K562 (cell line): ENCODE data around the gene RGL4.

Experiments
- ARID4B ChIP-seq: sonication (generic); formaldehyde crosslinking; IDR thresholded peaks from 2 replicates; pipeline ENCODE4 v1.8.0; 2022; ENCODE audit warnings: mild to moderate bottlenecking, missing genetic modification reagents
- DIDO1 ChIP-seq: fragments of 450-650 bp; IDR thresholded peaks from 2 replicates; pipeline ENCODE4 v1.6.1; 2016; ENCODE audit warnings: low read depth, missing biosample characterization, missing genetic modification characterization
- EZH2 ChIP-seq: IDR thresholded peaks from 2 replicates; pipeline ENCODE4 v1.6.1; 2012; ENCODE audit warnings: low read depth, mild to moderate bottlenecking, inconsistent platforms, low read length, borderline replicate concordance
- GTF2F1 ChIP-seq: IDR thresholded peaks from 2 replicates; pipeline ENCODE4 v1.6.1; 2011; ENCODE audit warnings: low read depth, low read length, improper control_type of control experiment
- LARP7 ChIP-seq: fragments of 450-650 bp; IDR thresholded peaks from 2 replicates; pipeline ENCODE4 v1.6.1; 2016
- MLLT1 ChIP-seq, 2 experiments: fragments of 450-650 bp; IDR thresholded peaks; 2 replicates each; pipeline ENCODE4 v1.6.1; 2016
- NRF1 ChIP-seq, 2 experiments: fragments of 450-650 bp; IDR thresholded peaks in 1 of 2; conservative IDR thresholded peaks in 1 of 2; 2 replicates each; pipeline ENCODE4 v1.6.1; 2014; ENCODE audit warnings: mild to moderate bottlenecking in 2 of 2
- RFX7 ChIP-seq: fragments of 250-450 bp; sonication (Bioruptor Pico); IDR thresholded peaks from 2 replicates; pipeline ENCODE4 v1.5.1; 2021; ENCODE audit warnings: mild to moderate bottlenecking
- SMC3 ChIP-seq: conservative IDR thresholded peaks from 2 replicates; pipeline ENCODE4 v1.6.1; 2011; ENCODE audit warnings: low read depth, low read length, improper control_type of control experiment; ENCODE audit not compliant: insufficient read depth
- SRF ChIP-seq, 2 experiments: fragments of 250-450, 450-650 bp in 1 of 2; sonication (Bioruptor Pico) in 1 of 2; sonication (generic) in 1 of 2; formaldehyde crosslinking; IDR thresholded peaks; 2 replicates each; pipeline versions ENCODE4 v1.5.0 to v1.5.1; 2020 to 2022; ENCODE audit warnings: mild to moderate bottlenecking in 1 of 2, missing genetic modification reagents in 1 of 2
- TCF7 ChIP-seq: sonication (generic); IDR thresholded peaks from 2 replicates; pipeline ENCODE4 v1.6.1; 2016; ENCODE audit warnings: antibody characterized with exemption, borderline replicate concordance
- ZNF561 ChIP-seq: fragments of 450-650 bp; formaldehyde crosslinking; conservative IDR thresholded peaks from 2 replicates; pipeline ENCODE4 v1.4.0; 2020; ENCODE audit warnings: mild to moderate bottlenecking, moderate library complexity

- no peak for TF ChIP-seq EZH2
- TF ChIP-seq GTF2F1: no peak
- no peak for TF ChIP-seq ARID4B (CRISPR knock-in tag)
- no peak for TF ChIP-seq TCF7
- no peak for TF ChIP-seq SMC3
- TF ChIP-seq LARP7: no peak
- no peak for TF ChIP-seq DIDO1 (tag)
- no peak for TF ChIP-seq MLLT1 (IDR thresholded peaks at IDR 0.05)
- TF ChIP-seq ZNF561 (CRISPR knock-in tag): no peak
- TF ChIP-seq SRF (CRISPR knock-in tag; IDR thresholded peaks at IDR 0.05): no peak
- no peak for TF ChIP-seq RFX7 (CRISPR knock-in tag)
- no peak for TF ChIP-seq NRF1 (conservative IDR thresholded peaks at IDR 0.05 in 1 of 2, IDR thresholded peaks at IDR 0.05 in 1 of 2)
Observed at GRCh38 chr22:23720855-23721254, 30.0 kb downstream of the RGL4 start.
